SK-N-SH treated with all-trans-retinoic acid at 6 μM for 48 hours (cell line): Measurements from ENCODE around the gene STMN3.

ENCODE experiments used
- ATAC-seq: fragments of 200-7000 bp; cut with Tn5 transposase; 3 replicates; pipeline ENCODE4 v1.9.1; 2020; ENCODE audit warnings: mild to moderate bottlenecking, moderate library complexity
- BACH2 ChIP-seq: fragments of 250-450 bp; sonication (Bioruptor Pico); IDR thresholded peaks from 2 replicates; pipeline ENCODE4 v1.9.0; 2021; ENCODE audit warnings: mild to moderate bottlenecking, borderline replicate concordance
- CREB5 ChIP-seq: fragments of 250-450 bp; sonication (Bioruptor Pico); IDR thresholded peaks from 2 replicates; pipeline ENCODE4 v1.5.1; 2020; ENCODE audit warnings: low read depth, mild to moderate bottlenecking, moderate library complexity
- CSDC2 ChIP-seq: fragments of 250-450 bp; sonication (Bioruptor Pico); IDR thresholded peaks from 2 replicates; pipeline ENCODE4 v1.5.0; 2020; ENCODE audit warnings: mild to moderate bottlenecking, moderate library complexity
- ESRRG ChIP-seq: fragments of 250-450 bp; sonication (Bioruptor Pico); IDR thresholded peaks from 2 replicates; pipeline ENCODE4 v1.6.1; 2021; ENCODE audit warnings: mild to moderate bottlenecking
- PPARA ChIP-seq: fragments of 250-450 bp; sonication (Bioruptor Pico); IDR thresholded peaks from 2 replicates; pipeline ENCODE4 v1.5.0; 2020; ENCODE audit warnings: mild to moderate bottlenecking, borderline replicate concordance
- SNAI2 ChIP-seq: fragments of 250-450 bp; sonication (Bioruptor Pico); IDR thresholded peaks from 2 replicates; pipeline ENCODE4 v1.5.0; 2020; ENCODE audit warnings: mild to moderate bottlenecking, moderate library complexity
- TCF4 ChIP-seq: fragments of 250-450 bp; sonication (Bioruptor Pico); IDR thresholded peaks from 2 replicates; pipeline ENCODE4 v1.8.0; 2021; ENCODE audit warnings: mild to moderate bottlenecking, moderate library complexity, borderline replicate concordance
- TSHZ2 ChIP-seq: fragments of 250-450 bp; sonication (Bioruptor Pico); IDR thresholded peaks from 2 replicates; pipeline ENCODE4 v1.5.0; 2020; ENCODE audit warnings: mild to moderate bottlenecking, moderate library complexity
- ZFP3 ChIP-seq: fragments of 250-450 bp; sonication (Bioruptor Pico); IDR thresholded peaks from 2 replicates; pipeline ENCODE4 v1.5.0; 2020; ENCODE audit warnings: mild to moderate bottlenecking, moderate library complexity
- ZFP30 ChIP-seq: fragments of 450-650 bp; formaldehyde crosslinking; IDR thresholded peaks from 2 replicates; pipeline ENCODE4 v1.5.0; 2022; ENCODE audit warnings: mild to moderate bottlenecking, moderate library complexity
- ZNF565 ChIP-seq: fragments of 450-650 bp; formaldehyde crosslinking; conservative IDR thresholded peaks from 2 replicates; pipeline ENCODE4 v1.5.0; 2020; ENCODE audit warnings: low read depth, mild to moderate bottlenecking, moderate library complexity
- ZNF70 ChIP-seq: fragments of 450-650 bp; formaldehyde crosslinking; IDR thresholded peaks from 2 replicates; pipeline ENCODE4 v1.5.0; 2020; ENCODE audit warnings: mild to moderate bottlenecking, moderate library complexity
- TF ChIP-seq, protein P1 (sequence below): fragments of 250-450 bp; sonication (Bioruptor Pico); IDR thresholded peaks from 2 replicates; pipeline ENCODE4 v1.5.1; 2021; ENCODE audit warnings: mild to moderate bottlenecking, moderate library complexity
- TF ChIP-seq, protein P2 (sequence below): fragments of 250-450 bp; sonication (Bioruptor Pico); IDR thresholded peaks from 2 replicates; pipeline ENCODE4 v1.8.0; 2021; ENCODE audit warnings: low read depth, mild to moderate bottlenecking, moderate library complexity, borderline replicate concordance
- TF ChIP-seq, protein P3 (sequence below): fragments of 250-450 bp; sonication (Bioruptor Pico); IDR thresholded peaks from 2 replicates; pipeline ENCODE4 v1.8.0; 2020; ENCODE audit warnings: mild to moderate bottlenecking, moderate library complexity, borderline replicate concordance

Gene STMN3

DNA sequence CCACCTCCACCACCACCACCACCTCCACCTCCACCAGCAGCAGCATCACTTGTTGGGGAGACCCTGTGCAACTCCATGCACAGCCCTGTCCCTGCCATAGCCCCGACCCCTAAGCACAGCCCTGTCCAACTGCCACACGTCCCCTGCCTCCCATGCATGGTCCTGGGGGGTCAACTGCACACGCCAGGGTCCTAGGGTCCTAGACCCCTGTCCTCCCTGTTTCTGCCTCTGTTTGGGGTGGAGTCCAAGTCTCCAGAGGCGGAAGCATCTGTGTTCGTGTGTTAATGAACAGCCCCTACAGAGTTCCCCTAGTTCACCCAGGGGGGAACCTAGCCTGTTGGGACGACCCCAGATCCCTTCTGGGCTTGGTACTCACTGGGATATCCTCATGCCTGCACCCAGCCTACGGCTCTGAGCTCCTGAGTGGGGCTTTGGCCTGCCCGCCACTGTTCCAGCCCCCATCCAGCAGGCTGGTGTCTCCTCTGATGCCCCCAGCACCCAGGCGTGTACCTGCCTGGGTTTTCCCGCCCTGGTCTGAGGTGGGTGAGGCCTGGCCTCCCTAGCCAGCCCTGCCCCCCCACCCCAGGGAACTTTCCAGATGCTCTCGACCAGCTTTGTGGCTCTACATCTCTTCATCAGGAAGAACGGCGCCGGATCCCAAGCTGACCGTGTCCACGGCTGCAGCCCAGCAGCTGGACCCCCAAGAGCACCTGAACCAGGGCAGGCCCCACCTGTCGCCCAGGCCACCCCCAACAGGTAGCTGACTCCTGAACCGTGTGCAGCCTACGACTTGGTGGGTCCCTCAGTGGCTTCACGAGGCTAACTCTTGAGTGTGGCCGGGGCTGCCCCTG lies 40.7 kb upstream of the STMN3 start (continued):
- no peak for TF ChIP-seq CREB5 (CRISPR knock-in tag)

DNA sequence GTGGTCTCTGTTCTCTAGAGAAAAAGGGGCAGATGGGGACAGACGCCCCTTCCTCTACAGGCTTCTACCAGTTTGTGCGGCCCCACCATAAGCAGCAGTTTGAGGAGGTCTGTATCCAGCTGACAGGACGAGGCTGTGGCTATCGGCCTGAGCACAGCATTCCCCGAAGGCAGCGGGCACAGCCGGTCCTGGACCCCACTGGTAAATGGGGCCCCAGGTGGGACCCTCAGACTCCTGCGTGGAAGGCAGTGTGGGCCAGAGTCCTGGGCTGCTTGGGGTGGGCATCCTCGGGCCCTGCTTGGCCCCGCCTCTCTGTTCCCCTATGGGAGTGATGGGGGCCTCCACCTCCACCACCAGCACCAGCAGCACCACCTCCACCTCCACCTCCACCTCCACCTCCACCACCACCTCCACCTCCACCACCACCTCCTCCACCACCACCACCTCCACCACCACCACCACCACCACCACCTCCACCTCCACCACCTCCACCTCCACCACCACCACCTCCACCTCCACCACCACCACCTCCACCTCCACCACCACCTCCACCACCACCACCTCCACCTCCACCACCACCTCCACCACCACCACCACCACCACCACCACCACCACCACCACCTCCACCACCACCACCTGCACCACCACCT lies 40.0 kb upstream of the STMN3 start:
- ATAC-seq: no peak

DNA sequence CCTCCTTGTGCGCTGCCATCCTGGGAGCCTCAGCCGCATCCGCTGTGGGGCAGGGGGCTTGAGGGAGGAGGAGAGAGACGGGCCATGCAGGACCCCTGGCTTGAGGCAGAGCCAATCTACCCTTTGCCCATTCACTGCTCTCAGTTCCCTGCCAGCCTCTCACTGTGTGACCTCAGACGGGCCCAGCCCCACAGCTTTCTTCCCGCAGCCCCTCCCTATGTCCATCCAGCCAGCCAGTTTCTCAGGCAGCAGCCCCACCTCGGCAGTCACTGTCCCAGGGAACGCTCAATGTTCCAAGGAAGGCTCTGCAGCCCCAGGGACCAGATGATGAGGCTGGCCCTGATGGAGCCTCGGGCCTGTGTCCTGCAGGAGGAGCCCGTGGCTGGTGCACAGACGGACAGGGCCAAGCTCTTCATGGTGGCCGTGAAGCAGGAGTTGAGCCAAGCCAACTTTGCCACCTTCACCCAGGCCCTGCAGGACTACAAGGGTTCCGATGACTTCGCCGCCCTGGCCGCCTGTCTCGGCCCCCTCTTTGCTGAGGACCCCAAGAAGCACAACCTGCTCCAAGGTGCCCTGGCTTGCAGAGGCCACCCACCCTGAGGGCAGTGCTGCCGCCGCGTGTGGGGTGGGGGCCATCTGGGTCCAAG lies 39.3 kb upstream of the STMN3 start:
- ATAC-seq: no peak
- TF ChIP-seq TCF4 (CRISPR knock-in tag) (no peak), ZNF565 (CRISPR knock-in tag) (no peak), PPARA (CRISPR knock-in tag) (no peak)
- TF ChIP-seq, all 23 proteins: peak for 0

More for the DNA sequence above, 40.0 kb upstream of the STMN3 start:
- TF ChIP-seq ZNF70 (CRISPR knock-in tag) (no peak), TCF4 (CRISPR knock-in tag) (no peak), ESRRG (CRISPR knock-in tag) (no peak), ZFP3 (CRISPR knock-in tag) (no peak), SNAI2 (CRISPR knock-in tag) (no peak), BACH2 (CRISPR knock-in tag) (no peak), TSHZ2 (CRISPR knock-in tag) (no peak), CSDC2 (CRISPR knock-in tag) (no peak), ZFP30 (CRISPR knock-in tag) (no peak)
- TF ChIP-seq, protein P1, sequence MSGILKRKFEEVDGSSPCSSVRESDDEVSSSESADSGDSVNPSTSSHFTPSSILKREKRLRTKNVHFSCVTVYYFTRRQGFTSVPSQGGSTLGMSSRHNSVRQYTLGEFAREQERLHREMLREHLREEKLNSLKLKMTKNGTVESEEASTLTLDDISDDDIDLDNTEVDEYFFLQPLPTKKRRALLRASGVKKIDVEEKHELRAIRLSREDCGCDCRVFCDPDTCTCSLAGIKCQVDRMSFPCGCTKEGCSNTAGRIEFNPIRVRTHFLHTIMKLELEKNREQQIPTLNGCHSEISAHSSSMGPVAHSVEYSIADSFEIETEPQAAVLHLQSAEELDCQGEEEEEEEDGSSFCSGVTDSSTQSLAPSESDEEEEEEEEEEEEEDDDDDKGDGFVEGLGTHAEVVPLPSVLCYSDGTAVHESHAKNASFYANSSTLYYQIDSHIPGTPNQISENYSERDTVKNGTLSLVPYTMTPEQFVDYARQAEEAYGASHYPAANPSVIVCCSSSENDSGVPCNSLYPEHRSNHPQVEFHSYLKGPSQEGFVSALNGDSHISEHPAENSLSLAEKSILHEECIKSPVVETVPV (CRISPR knock-in tag): no peak
- TF ChIP-seq, protein P2, sequence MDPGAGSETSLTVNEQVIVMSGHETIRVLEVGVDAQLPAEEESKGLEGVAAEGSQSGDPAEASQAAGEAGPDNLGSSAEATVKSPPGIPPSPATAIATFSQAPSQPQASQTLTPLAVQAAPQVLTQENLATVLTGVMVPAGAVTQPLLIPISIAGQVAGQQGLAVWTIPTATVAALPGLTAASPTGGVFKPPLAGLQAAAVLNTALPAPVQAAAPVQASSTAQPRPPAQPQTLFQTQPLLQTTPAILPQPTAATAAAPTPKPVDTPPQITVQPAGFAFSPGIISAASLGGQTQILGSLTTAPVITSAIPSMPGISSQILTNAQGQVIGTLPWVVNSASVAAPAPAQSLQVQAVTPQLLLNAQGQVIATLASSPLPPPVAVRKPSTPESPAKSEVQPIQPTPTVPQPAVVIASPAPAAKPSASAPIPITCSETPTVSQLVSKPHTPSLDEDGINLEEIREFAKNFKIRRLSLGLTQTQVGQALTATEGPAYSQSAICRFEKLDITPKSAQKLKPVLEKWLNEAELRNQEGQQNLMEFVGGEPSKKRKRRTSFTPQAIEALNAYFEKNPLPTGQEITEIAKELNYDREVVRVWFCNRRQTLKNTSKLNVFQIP (CRISPR knock-in tag): no peak
- TF ChIP-seq, protein P3, sequence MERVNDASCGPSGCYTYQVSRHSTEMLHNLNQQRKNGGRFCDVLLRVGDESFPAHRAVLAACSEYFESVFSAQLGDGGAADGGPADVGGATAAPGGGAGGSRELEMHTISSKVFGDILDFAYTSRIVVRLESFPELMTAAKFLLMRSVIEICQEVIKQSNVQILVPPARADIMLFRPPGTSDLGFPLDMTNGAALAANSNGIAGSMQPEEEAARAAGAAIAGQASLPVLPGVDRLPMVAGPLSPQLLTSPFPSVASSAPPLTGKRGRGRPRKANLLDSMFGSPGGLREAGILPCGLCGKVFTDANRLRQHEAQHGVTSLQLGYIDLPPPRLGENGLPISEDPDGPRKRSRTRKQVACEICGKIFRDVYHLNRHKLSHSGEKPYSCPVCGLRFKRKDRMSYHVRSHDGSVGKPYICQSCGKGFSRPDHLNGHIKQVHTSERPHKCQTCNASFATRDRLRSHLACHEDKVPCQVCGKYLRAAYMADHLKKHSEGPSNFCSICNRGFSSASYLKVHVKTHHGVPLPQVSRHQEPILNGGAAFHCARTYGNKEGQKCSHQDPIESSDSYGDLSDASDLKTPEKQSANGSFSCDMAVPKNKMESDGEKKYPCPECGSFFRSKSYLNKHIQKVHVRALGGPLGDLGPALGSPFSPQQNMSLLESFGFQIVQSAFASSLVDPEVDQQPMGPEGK (CRISPR knock-in tag): no peak
